Stimulated activated CD8-positive, alpha-beta memory T cell treated with anti-CD3 and anti-CD28 coated beads, Interleukin-7, amount 100 ng/mL, for 4 hours (primary cell): Measurements from ENCODE around the gene BANF2.

Experiments used
- DNase-seq, 2 donors: peaks; one replicate each; pipeline ENCODE4 v3.0.0-alpha.2; 2020; ENCODE audit warnings: low read depth in 2 of 2

The BANF2 gene

DNA sequence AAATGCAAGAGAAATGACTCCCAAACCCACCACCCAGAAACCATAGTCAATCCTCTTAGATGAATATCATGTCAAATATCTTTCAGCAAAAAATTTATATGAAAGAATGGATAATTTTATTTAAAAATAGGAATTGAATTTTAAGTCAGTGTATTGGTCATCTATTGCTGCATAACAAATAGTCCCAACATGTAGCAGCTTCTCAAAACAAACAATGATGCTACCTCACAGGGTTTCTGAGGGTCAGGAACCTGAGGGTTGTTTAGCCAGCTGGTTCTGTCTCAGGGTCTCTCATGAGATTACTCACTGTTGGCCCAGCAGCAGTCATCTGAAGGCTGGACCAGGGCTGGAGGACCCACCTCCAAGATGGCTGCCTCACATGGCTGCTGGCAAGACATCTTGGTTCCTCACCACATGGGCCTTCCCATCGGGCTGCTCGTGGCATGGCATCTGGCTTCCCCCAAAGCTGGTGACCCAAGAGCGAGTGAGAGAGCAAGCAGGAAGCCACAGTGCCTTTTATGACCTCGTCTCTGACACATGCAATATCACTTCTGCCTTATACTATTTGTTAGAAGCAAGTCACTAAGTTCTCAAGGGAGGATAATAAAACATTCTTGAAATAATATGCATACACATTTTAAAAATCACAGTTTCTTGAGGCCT is 36.3 kb downstream of the BANF2 start:
- no peak for DNase-seq

DNA sequence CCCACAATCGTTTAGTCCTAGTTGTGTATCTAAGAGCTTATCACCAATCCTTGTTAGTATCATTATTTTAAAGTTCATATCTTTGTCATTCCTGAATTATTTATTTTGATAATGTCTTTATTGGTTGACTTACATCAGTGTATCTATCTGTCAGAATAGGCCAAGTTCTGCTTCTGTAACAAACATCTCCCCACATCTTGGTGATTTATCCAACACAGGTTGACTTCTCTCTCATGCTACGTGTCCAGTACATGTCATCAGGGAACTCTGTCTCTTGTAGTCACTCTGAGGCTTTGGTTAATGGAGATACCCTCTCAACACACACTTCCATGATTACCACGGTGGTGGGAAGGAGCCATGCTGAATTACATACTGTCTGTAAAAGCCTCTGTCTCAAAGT is 38.4 kb downstream of the BANF2 start:
- no peak for DNase-seq

DNA sequence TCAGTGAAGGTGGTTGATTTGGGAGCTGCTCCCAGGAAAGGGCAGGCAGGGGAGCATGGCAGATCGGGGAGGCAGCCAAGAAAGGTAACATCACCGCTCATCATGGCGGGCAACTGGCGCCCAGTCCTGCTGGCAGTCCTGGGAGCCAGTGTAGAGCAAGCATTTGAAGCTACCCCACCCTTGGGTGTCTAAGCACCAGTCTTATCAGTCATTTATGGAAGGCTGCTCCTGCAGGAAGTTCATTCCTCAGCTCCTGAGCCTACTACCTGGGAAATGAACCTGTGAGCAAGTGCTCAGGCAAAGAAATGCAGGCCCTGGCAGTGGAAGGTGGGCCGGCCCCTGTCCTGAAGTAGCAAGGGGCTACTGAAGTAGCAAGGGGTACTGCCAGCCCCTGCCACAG is 41.5 kb downstream of the BANF2 start:
- DNase-seq, result no peak

DNA sequence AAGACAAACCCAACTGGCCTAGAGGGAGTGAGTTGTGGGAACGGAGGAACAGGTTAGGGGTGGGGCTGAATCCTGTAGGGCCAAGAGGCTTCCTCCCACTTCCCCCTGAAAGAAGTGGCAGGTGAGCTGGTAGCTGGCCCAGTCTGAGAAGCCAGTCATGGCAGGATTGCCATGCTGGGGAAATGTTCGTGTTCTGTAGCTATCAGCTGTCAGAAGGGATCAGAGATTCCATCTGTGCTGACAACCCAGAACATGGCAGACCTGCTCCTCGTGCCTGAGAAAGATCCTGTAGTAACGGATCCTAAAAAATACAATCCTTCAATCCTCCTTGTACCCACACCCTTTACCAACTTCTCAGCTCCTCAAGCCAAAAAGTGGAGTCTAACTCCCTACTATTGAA is 43.0 kb downstream of the BANF2 start:
- DNase-seq, result no peak

DNA sequence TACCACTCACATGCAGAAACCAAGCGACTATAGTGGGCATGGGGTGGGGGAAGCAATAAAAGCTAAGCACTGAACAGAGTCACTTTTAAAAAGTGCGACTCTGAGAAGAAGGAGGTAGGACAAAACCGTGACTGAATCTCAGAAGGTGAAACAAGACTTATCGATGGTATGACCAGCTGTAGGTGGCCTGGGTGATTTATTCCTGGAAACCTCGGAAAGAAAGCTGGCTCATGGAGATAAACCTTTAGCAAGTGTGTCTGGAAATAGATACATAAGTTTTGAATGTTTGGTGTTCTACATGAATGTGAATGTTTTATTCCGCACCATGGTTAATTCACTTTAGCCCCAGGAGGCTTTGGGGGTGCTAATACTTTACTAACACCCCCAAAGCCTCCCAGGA is 43.9 kb downstream of the BANF2 start:
- DNase-seq, result no peak

DNA sequence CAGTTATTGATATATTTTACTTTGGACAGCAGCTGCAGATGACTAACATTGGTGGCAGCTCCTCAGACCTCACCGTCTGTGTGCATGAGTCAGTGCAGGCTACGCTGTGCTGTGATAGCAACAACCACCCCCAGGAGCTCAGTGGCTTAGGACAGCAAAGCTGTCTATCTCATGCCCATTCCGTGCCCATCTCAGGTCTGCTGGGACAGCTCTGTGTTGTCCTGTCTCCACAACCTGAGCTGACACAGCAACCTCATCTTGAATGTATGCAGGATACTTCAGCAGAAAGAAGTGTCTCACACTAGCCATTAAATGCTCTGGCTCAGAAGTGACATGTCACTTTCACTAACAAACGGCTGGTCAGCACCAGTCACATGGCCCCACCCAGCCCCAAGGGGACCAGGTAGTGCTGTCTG is 47.7 kb downstream of the BANF2 start:
- DNase-seq, result no peak

DNA sequence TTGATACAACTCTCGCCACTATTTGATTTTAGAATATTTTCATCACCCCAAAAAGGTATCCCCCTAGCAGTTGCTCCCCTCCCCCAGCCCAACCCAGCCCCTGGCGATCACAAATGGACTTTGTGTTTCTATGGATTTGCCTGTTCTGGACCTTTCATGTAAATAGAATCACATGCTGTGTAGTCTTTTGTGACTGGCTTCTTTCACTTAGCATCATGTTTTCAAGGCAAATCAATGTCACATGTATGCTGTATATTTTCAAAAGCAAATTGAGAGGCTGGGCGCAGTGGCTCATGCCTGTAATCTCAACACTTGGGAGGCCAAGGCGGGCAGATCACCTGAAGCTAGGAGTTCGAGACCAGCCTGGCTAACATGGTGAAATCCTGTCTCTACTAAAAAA is 48.5 kb downstream of the BANF2 start:
- no peak for DNase-seq

DNA sequence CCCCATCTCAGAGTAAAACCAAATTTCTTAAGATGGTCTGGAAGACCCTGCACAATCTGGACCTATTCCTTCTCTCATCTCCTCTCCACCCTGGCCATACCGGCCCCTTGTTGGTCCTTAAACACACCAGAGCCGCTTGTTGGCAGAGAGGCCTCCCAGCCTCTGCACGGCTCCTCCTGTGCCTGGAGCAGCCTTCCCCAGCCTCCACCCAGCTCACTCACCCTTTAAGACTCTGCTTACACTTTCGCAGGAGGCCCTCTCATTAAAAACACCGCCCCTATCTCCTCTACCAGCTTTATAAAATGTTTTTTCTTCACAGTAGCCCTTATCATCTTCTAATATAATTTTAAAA is 49.8 kb downstream of the BANF2 start:
- no peak for DNase-seq

DNA sequence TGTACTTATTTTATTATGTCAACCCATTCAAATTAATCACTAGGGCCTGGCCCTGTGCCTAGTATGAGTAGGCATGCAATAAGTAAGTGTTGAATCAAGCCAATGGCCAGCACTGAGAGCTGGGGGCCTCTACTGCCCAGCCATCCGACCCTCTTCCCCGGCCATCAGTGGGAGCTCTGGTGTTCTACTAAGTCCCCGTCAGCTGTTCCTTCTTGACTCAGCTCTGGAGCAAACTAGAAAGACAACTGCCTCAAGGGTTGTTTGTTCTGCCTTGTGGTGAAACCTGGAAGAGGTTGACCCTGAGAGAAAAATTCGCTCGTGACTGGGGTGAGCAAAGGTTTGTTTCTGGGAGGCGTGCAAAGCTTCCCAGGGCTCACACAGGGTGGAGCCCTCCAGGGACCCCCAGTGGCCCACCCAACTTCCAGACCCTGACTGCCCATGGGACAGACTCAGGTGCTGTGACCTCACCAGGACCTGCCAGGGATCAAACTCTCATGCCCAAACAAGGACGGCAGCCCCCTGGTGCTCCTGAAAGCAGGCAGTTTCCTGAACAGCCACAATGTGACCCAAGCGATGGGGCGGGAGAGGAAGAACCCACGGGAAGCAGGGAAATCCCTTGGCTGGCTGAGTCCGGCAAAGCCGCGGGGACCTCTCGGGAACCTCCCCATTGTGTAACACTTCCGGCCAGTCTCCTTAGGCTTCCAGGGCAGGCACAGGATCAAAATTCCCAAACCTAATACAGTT is 50.4 kb downstream of the BANF2 start:
- DNase-seq, result no peak

DNA sequence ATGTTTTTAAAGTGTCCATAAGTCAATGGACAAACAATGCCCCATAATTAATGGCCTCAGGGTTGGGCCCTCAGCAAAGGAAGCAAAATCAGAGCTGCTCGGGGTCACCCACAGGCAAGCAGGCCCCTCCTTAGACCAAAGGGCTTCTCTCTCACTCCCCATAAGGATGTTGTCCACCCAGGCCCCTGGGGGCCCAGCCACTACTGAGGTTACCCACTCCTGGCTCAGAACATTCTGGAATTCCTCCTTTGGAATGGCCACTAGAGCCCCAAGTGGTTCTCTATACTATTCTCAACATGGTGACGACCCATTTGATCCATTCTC is 50.9 kb downstream of the BANF2 start:
- no peak for DNase-seq

DNA sequence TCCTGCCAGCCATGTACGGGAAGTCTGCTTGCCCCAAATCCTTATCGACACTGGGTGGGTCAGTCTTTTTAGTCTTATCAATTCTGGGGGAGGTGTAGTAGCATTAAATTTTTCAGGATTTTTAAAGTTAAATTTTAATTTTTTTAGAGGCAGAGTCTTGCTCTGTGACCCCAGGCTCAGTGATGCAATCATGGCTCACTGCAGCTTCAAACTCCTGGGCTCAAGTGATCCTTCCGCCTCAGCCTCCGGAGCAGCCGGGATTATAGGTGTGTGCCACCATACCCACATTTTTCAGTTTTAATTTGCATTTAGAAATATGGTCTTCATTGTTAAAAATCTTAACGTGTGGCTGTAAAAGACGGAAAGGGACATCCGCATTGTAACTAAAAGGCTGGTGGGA is 51.9 kb downstream of the BANF2 start:
- no peak for DNase-seq

DNA sequence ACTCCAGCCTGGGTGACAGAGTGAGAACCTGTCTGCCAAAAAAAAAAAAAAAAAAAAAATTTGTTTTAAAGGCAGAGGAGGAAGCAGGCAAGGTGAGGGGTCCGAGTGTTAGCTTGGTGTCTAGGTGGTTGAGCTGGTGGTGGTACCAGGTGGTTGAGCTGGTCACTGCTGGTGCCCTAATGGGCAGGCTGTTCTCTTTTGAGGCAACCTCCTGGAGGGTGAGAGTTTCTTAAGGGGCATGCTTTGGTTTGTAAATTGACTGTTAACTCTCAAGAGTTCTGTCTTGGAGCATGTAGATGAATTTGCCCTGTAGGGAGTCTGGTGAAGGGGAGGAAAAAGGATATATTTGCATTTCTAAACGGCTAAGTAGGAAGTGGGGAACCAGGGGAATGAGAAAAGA is 52.7 kb downstream of the BANF2 start:
- DNase-seq, result no peak

DNA sequence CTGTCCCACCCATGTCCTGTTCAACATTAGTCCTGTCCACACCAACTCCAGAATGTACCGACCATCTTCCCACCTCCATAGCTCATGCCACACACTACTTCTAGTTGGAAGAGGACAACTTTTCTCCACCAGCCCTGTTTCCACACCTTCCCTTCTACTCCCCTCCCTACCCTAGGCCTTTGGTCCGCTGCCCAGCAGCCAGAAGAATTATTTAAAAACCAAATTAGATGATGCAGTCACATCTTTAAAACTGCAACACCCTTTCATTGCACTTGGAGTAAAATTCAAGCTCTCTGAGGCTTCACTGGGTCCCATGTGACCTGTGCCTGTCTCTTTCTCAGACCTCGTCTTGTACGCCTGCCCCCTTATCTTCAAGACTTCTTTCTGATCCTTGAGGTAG is 53.8 kb downstream of the BANF2 start:
- no peak for DNase-seq

DNA sequence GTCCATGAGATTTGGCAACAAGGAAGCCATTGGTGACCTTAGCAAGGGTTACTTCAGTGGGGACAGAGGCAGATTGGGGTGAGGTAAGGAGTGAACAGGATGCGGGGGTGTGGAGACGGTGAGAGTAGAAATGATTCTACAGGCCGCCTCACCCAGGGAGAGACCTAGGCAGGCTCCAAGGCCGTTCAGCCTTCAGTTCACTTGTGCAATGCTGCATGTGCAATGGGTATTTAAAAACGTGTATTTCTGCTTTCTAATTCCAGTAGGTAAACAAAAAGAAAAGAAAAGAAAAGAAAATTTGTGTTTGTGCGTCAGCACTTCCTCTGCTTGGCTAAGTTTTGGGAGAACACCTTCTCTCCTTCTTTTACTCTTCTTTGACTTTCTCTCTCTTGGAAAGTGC is 56.8 kb downstream of the BANF2 start:
- DNase-seq, result no peak

DNA sequence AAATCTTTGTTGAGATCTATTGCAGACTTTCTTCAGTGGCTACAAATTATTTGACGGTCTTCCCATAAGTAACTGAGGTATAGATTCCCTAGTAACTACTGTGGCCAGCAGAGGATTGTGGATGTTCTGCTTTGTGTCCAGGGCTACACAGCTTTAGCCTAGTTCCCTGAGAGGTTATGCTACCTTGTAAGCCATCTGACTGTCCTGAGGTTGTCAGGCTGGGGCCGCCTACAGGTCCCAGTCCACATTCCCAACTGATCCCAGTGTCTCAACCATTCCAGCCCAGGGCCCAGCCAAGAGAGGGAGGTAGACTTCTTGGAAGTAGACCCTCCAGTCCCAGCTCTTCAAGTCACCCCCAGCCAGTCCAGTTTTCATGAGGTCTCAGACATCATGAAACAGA is 57.7 kb downstream of the BANF2 start:
- DNase-seq, result no peak

DNA sequence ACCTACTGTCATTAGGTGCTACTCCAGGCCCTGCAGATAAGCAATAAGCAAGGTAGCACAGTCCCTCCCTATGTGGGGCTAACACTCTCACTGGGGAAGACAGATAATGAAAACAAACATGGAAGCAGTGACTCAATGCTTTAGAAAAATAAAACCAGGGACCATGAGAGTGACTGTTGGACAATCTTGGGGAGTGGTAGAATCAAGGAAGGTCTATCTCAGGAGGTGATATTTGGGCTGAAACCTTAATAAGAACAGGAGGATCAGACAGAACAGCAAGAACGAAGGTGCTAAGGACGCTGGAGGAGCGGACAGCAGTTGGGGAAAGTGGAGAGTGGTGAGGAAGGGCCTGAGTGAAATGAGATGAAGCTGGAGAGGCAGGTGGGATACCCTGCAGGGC is 58.2 kb downstream of the BANF2 start:
- DNase-seq, result no peak

DNA sequence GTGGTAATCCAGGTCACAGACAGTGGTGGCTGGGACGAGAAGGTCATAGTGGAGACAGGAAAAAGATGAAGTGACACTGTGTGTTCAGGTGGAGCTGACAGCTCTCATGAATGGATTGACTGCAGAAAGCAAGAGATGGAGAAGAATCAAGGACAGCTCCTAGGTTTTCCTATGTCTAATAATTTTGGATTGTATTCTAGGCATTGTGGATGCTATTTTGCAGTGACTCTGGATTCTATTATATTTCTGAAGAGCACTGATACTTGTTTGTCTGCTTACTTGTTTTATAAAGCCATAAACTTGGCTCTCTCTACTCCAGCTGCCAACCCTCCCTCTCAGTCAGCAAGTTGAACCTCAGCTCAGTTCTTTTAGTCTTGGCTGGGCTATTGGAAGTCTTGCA is 58.7 kb downstream of the BANF2 start:
- no peak for DNase-seq

DNA sequence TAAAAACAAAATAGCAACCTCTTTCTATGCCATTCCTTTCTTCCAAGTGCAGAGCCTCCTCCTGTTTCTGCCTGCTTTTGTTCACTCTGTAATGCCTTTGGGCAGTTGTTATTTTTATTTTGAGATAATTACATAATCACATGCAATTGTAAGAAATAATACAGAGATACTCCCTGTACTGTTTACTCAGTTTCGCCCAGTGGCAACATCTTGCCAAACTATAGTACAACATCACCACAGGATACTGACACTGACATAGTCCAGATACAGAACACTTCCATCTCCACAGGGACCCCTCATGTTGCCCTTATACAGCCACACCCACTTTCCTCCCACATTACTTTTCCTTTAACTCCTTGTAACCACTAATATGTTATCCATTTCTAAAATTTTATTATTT is 59.7 kb downstream of the BANF2 start:
- DNase-seq, result no peak

DNA sequence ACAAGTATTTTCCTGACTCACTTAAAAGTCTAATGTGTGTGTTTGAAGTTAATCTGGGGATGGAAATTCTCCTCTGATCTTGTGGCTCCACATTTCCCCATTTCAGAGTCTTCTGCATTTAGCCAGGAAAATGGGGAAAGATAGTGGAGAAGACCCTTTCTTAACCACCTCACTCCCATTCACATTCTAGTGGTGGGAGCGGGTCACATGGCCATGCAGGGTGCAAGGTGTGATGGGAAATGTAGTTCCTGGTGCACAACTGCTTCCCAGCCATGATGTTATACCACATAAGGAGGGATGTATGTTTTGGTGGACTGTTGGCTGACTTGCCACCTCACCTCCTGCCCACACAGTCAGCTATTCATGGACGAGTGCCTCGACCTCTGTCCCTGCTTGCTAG is 61.8 kb downstream of the BANF2 start:
- DNase-seq, result no peak

DNA sequence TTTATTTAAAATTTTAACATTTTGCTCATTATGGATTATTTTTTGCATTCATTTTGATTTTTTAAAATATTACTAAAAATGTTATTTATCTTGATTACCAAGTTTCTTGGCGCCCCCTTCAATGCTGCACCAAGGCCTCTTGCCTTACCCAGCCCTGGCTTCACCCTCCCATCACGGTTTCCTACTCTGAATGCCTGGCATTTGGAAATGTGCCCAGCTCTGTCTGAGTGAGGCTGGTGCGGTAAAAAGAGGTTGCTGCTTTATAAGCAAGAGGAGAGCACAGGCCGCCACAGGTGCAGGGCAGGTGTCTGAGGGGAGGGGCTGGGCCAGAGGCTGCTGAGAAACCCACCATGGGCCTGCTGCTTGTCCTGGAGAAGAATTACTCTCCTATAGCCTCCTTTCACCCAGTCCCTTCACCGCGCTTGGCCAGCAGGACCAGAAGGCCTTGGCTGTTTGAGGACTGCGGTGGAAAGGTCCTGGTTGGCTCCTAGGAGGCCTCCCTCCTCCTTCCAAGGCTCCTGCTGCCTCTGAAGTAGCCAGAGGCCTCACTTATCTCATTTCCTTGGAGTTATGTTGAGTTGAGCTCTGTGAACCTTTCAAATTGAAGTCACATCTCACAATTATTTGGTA is 62.6 kb downstream of the BANF2 start:
- no peak for DNase-seq

DNA sequence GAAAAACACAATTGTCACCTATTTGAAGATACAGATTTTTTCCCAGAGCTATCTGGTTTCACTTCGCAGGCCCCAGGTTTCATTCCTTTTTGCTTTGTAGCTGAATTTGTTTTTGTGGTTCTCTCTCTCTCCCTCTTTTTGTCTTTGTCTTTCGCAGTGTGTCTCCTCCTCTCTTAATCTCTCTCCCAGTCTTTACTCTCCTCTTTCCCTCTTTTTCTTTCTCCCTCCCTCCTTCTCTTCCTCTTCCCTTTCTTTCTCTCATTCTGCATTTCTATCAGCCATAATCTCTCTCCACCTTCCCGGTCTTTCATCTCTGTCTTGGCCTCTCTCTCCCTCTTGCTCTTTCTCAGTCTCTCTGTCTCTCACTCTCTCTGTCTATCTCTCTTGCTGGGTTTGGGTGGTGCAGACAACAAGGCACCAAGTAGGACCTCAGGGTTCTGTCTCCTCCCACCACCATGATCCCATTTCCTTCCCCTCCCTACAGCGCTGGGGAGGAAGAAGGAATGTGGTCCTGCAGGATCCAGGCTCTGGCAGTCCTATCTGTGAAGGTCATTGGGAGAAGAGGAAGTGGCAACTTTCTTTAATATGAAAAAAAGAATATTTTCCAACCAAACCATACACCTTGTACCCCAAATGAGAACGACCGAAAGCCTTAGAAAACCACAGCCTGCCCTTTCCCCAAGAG is 63.2 kb downstream of the BANF2 start:
- DNase-seq, result no peak

DNA sequence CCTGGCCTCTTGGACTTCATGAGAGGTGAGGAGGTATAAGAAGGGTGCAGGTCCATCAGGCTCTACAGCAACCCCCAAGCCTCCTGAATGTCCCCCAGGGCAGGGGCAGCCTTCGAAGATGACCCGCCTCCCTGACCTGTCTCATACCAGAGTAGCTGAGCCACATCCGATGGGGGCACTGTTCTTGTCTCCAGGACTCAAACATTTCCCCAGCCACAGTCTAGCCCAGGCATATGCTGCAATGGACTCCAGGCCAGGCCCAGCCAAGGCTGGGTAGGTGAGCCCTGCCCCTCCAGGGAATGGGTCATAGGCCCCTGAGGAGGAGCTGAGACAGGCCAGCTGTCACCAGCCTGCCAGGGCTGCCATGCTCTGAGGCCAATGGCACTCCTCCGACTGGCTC is 65.3 kb downstream of the BANF2 start:
- no peak for DNase-seq

DNA sequence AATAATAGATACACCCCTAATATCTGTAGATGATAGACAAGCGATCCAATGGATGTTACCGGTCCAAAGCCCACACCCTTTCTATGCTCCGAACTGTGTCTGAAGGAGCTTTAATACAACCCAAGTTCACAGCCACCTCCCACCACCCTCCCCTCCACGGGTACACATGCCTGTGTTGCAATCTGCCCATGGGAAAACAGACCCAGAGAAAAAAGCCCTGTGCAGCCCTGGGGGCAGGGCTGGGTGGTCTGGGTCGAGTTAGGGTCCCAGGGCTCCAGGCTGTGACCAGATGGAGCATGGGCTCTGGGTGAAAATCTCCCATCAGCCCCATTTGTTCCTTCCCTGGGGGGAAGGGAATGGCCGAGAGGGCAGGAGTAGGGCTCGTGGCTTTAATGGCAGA is 65.8 kb downstream of the BANF2 start:
- no peak for DNase-seq
